Liver (tissue), 9 donors: ENCODE data around the gene MTERF4. TPM values are rescaled to one million over a fixed set of nuclear protein-coding genes. Genes with fewer than 3 reads are reported as not detected.

Experiments used
- DNase-seq: peaks from one replicate; pipeline ENCODE4 v3.0.0-alpha.2; 2017; ENCODE audit warnings: low spot score
- H3K27ac ChIP-seq, 2 donors: one replicate each; pipeline ENCODE4 v1.7.0; 2013; ENCODE audit warnings: inconsistent platforms in 2 of 2, low read length in 2 of 2, control low read depth in 1 of 2, low read depth in 1 of 2, mild to moderate bottlenecking in 1 of 2
- H3K27me3 ChIP-seq, 4 donors: one replicate each; pipeline versions ENCODE4 v1.6.1 to v1.7.0; 2013; ENCODE audit warnings: low read length in 3 of 4, inconsistent platforms in 1 of 4, mild to moderate bottlenecking in 1 of 4, moderate library complexity in 1 of 4; ENCODE audit not compliant: control insufficient read depth in 4 of 4, insufficient read depth in 4 of 4
- H3K36me3 ChIP-seq, 4 donors: one replicate each; pipeline versions ENCODE4 v1.6.1 to v1.7.0; 2013; ENCODE audit warnings: low read length in 3 of 4, mild to moderate bottlenecking in 3 of 4, low read depth in 1 of 4, moderate library complexity in 1 of 4; ENCODE audit not compliant: control insufficient read depth in 4 of 4, insufficient read depth in 3 of 4
- H3K4me1 ChIP-seq, 4 donors: one replicate each; pipeline versions ENCODE4 v1.6.1 to v1.7.0; 2013; ENCODE audit warnings: low read length in 3 of 4, mild to moderate bottlenecking in 3 of 4, moderate library complexity in 1 of 4; ENCODE audit not compliant: control insufficient read depth in 4 of 4, insufficient read depth in 4 of 4
- H3K4me3 ChIP-seq, 3 donors: one replicate each; pipeline versions ENCODE4 v1.6.1 to v1.7.0; 2013; ENCODE audit warnings: low read length in 3 of 3, control low read depth in 1 of 3, low read depth in 1 of 3, mild to moderate bottlenecking in 1 of 3
- H3K9ac ChIP-seq, 2 donors: one replicate each; pipeline ENCODE4 v1.7.0; 2013; ENCODE audit warnings: low read length in 2 of 2, mild to moderate bottlenecking in 2 of 2, moderate library complexity in 2 of 2, control low read depth in 1 of 2, low read depth in 1 of 2
- H3K9me3 ChIP-seq, 4 donors: one replicate each; pipeline versions ENCODE4 v1.6.1 to v1.7.0; 2013; ENCODE audit warnings: low read length in 3 of 4; ENCODE audit not compliant: control insufficient read depth in 4 of 4
- ATF3 ChIP-seq: IDR thresholded peaks from 2 replicates; pipeline ENCODE4 v1.6.1; 2016; ENCODE audit warnings: antibody characterized with exemption
- CTCF ChIP-seq: fragments of 150-350 bp; IDR thresholded peaks from 2 replicates; pipeline ENCODE4 v1.5.1; 2017; ENCODE audit warnings: improper control_type of control experiment, low read depth, low read length; ENCODE audit not compliant: missing input control
- EGR1 ChIP-seq, 2 donors: IDR thresholded peaks; 2 replicates each; pipeline ENCODE4 v1.6.1; 2016 to 2018; ENCODE audit warnings: antibody characterized with exemption in 2 of 2, low read depth in 2 of 2
- FOXA2 ChIP-seq: IDR thresholded peaks from 2 replicates; pipeline ENCODE4 v1.6.1; 2016; ENCODE audit warnings: antibody characterized with exemption
- HNF4A ChIP-seq, 2 donors: conservative IDR thresholded peaks; 2 replicates each; pipeline ENCODE4 v1.6.1; 2016; ENCODE audit warnings: antibody characterized with exemption in 2 of 2, mild to moderate bottlenecking in 2 of 2
- JUND ChIP-seq, 2 donors: IDR thresholded peaks; 2 replicates each; pipeline ENCODE4 v1.6.1; 2016; ENCODE audit warnings: antibody characterized with exemption in 2 of 2
- MAX ChIP-seq: IDR thresholded peaks from 2 replicates; pipeline ENCODE4 v1.6.1; 2016; ENCODE audit warnings: antibody characterized with exemption
- NR2F2 ChIP-seq: IDR thresholded peaks from 2 replicates; pipeline ENCODE4 v1.6.1; 2016; ENCODE audit warnings: antibody characterized with exemption
- RAD21 ChIP-seq, 2 donors: IDR thresholded peaks; 2 replicates each; pipeline ENCODE4 v1.6.1; 2016; ENCODE audit warnings: antibody characterized with exemption in 2 of 2, mild to moderate bottlenecking in 2 of 2
- REST ChIP-seq: IDR thresholded peaks from 2 replicates; pipeline ENCODE4 v1.6.1; 2016; ENCODE audit warnings: antibody characterized with exemption, mild to moderate bottlenecking
- SP1 ChIP-seq: IDR thresholded peaks from 2 replicates; pipeline ENCODE4 v1.6.1; 2018; ENCODE audit warnings: antibody characterized with exemption, mild to moderate bottlenecking
- TAF1 ChIP-seq: conservative IDR thresholded peaks from 2 replicates; pipeline ENCODE4 v1.6.1; 2016; ENCODE audit warnings: antibody characterized with exemption, mild to moderate bottlenecking
- YY1 ChIP-seq: IDR thresholded peaks from 2 replicates; pipeline ENCODE4 v1.6.1; 2016; ENCODE audit warnings: antibody characterized with exemption, mild to moderate bottlenecking
- ZBTB33 ChIP-seq: IDR thresholded peaks from 2 replicates; pipeline ENCODE4 v1.6.1; 2016; ENCODE audit warnings: antibody characterized with exemption
- WGBS: extraction: QIAGEN DNeasy Blood & Tissue Kit; methylation state at CpG from one replicate; pipeline ENCODE4 v1.1.7; 2013; 5-methylcytosine and 5-hydroxymethylcytosine counted together
- polyA plus RNA-seq, 2 donors: library from polyadenylated mRNA; stranded (reverse) in 1 of 2; unstranded in 1 of 2; fragments of 200-250 nt in 1 of 2; fragments of >200 nt in 1 of 2; fragmentation: Nextera tagmentation in 1 of 2; extraction: Ambion mirVana in 1 of 2; gene quantifications; one replicate each; pipeline versions ENCODE4 v1.2.1 to v1.2.3, GENCODE V29; 2013 to 2015
- total RNA-seq, 2 donors: library from RNA; depleted of rRNA; stranded (reverse); fragments of >200 nt; gene quantifications; one replicate each; pipeline ENCODE4 v1.2.3, GENCODE V29; 2014
- donor health status: healthy.
- donor health status: healthy.
- donor health status: healthy.
- donor health status: healthy.
- donor health status: healthy.

Gene MTERF4
- total and polyA plus RNA-seq, 4 donors = 13.3 to 36.7 (median 20.3) TPM

GRCh38 chr2:241062389-241063092 lies 39.5 kb downstream of the MTERF4 start:
- Histone ChIP-seq H3K4me1 (no peaks in the 10 kb centered on the region), H3K36me3 (peaks cover 0 to 22% (median 4%) of the 10 kb centered on the region in 4 donors), H3K9ac (no peak overlapping the region), H3K27ac (no peak overlapping the region), H3K9me3 (no peaks in the 10 kb centered on the region), H3K4me3 (no peak overlapping the region), H3K27me3 (no peaks in the 10 kb centered on the region)
- DNase-seq = no peak
- no peak for TF ChIP-seq REST
- TF ChIP-seq HNF4A (conservative IDR thresholded peaks at IDR 0.05) = no peak
- TF ChIP-seq JUND (IDR thresholded peaks at IDR 0.05) = no peak
- no peak for TF ChIP-seq YY1
- TF ChIP-seq ZBTB33 = no peak
- no peak for TF ChIP-seq TAF1
- no peak for TF ChIP-seq MAX
- TF ChIP-seq FOXA2 = no peak
- 92% methylated on average over 15 of the region's 15 CpGs for WGBS

- Histone ChIP-seq H3K4me1 (no peaks in the 10 kb centered on the region), H3K36me3 (peaks cover 0 to 10% (median 2%) of the 10 kb centered on the region in 4 donors), H3K9me3 (no peaks in the 10 kb centered on the region), H3K4me3 (no peak overlapping the region), H3K27me3 (no peaks in the 10 kb centered on the region), H3K9ac (no peak overlapping the region), H3K27ac (no peak overlapping the region)
- no peak for DNase-seq
- TF ChIP-seq REST (no peak), ATF3 (no peak), NR2F2 (no peak), CTCF (no peak), SP1 (no peak), EGR1 (IDR thresholded peaks at IDR 0.05; ENCODE audit: low read depth in 2 of 2) (no peak), TAF1 (no peak), YY1 (no peak), JUND (IDR thresholded peaks at IDR 0.05) (no peak), RAD21 (IDR thresholded peaks at IDR 0.05) (no peak)
- WGBS = 85% methylated on average over 6 of the region's 6 CpGs
Observed at GRCh38 chr2:241061275-241061674, 40.8 kb downstream of the MTERF4 start.
